ENCODE results near the gene AMIGO2.
"Not testable (repeated sequence)": the region's sequence is repeated elsewhere in the genome, so short reads cannot be mapped to it uniquely, and the experiment has no call there.

AMIGO2 gene

GRCh38 chr12:47079468-47079980 is at the start of gene AMIGO2, which contains the start of gene PCED1B:
Gene AMIGO2, minus strand, starts transcription at chr12:47079959. Its CDS starts 957 bp downstream, at chr12:47079002.
Gene PCED1B, plus strand, starts transcription at chr12:47079621. Its CDS starts 155,443 bp downstream, at chr12:47235064.
- DNase-seq = peak; percentile 80

- no peak for DNase-seq
Measured at GRCh38 chr12:47126246-47126645, 46.5 kb upstream of the AMIGO2 start.

DNA sequence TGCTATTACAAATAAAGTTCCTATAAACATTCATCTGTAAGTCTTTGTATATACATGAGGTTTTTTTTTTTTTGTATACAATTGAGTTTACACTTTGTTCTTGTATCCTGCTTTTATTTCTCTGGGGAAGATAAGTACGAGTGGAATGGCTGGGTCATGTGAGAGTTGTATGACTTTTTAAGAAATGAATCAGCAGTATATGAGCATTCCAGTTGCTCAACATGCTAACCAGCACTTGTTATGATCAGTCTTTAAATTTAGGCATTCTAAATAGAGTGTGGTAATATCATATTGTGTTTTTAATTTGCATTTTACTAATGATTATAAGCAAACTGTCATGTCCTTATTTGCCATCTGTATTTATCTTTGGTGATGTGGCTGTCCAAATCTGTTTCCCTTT is 44.7 kb upstream of the AMIGO2 start:
- DNase-seq = no peak

GRCh38 chr12:47123730-47124129 is 44.0 kb upstream of the AMIGO2 start:
- DNase-seq = no peak

GRCh38 chr12:47122602-47123001 is 42.8 kb upstream of the AMIGO2 start:
- DNase-seq = no peak

DNA sequence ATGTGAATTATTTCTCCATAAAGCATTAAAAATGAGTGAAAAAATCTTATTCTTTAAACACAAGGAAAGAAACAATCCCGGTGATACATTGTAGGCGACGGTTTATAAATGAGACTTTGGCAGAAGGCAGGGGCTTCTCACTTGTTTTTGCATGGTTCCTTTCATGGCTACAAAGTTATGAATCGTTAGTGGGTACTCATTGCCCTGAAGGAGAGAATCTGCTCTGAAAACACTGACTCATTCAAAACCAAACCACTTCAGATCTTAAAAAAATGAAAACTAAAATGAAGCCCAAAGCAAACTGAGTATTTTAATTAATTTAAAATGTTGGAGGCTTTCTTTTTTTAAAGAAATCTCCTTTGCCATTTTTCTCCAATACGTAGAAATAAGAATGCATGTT is 41.4 kb upstream of the AMIGO2 start:
- no peak for DNase-seq

- DNase-seq = no peak
Measured at GRCh38 chr12:47120736-47121135, 41.0 kb upstream of the AMIGO2 start.

DNA sequence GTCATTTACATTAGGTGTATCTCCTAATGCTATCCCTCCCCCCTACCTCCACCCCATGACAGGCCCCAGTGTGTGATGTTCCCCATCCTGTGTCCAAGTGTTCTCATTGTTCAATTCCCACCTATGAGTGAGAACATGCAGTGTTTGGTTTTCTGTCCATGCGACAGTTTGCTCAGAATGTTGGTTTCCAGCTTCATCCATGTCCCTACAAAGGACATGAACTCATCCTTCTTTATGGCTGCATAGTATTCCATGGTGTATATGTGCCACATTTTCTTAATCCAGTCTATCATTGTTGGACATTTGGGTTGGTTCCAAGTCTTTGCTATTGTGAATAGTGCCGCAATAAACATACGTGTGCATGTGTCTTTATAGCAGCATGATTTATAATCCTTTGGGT is 37.5 kb upstream of the AMIGO2 start:
- DNase-seq = not testable (repeated sequence)

DNA sequence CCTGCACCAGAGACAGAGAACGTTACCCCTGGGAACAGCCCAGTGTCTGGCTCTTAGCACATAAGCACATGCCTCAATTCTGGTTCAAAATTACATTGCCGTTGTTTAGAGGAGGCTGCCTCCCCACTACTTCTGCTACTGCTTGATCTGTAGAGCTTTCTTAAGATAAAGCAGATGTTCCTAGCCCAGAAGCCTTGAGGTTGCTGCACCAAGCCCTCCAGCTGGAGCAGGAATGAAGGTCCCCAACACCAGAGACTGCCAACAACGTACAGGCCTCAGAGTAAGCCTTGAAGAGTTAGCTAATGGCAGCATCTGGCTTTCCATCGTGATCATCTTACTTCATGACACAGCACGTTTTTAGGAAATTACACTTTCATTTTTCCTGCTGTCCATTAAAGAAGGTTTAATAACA is 34.7 kb upstream of the AMIGO2 start:
- DNase-seq = peak; percentile 14

DNA sequence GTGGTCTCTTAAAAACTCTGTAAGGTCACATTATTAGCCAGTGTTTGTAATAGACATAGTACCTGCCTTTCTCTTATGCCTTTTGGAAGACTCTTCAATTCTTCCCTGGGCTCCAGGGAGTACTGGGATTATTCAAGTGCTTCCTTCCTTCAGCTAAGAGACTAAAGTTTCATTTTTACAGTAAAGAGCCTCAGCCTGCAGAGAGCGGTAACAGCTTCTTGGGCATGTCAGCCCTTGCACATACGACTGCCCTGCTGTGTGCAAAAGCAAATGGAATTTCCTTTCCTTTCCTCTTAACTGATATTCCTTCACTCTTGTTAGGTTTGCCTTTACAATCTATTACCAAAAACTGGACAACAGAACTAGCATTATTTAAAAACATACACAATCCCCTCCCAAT is 32.9 kb upstream of the AMIGO2 start:
- no peak for DNase-seq

DNA sequence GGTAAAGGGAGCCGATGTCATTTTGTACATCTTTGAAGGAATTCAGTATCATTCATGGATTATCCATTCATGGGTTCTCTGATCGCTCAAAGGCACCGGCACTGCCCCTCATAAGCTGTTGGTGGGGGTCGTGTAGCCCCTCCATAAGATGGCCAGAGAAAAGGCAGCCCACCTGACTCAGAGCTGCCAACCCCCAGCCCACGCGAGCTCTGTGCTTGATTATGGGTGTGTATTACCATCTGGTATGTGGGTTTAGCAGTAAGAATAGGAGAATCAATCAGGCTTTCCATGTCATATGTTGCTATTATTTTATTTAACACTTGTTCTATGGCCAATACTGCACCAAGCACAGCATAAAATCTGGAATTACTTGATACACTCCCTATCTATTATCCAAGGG is 32.1 kb upstream of the AMIGO2 start:
- no peak for DNase-seq

GRCh38 chr12:47111392-47111778 is 31.6 kb upstream of the AMIGO2 start:
- no peak for DNase-seq

GRCh38 chr12:47110718-47111391 is 31.1 kb upstream of the AMIGO2 start:
- DNase-seq = no peak

DNA sequence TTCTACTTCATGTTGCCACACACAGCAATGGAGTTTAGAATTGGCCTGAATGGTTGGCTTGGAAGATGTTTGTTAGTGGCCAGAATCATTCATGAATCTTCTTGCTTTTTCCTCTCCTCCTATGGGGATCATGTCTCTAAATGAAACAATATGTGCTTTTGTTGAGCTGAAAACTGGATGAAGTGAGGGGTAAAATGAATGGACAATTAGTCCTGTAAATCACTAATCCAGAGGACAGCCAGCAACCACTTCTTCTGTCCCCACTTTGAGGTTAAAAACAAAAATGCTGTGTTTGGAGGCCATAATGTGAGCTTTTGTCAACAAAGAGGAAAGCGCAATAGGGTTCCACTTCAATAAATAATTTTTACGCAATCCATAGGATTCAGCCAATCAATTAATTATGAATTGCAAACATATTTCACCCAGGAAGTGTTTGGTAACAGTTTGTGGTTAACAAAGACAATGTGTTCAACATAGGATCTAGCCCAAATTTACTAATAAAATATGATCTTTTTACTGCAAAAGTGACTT is 30.3 kb upstream of the AMIGO2 start:
- no peak for DNase-seq

DNA sequence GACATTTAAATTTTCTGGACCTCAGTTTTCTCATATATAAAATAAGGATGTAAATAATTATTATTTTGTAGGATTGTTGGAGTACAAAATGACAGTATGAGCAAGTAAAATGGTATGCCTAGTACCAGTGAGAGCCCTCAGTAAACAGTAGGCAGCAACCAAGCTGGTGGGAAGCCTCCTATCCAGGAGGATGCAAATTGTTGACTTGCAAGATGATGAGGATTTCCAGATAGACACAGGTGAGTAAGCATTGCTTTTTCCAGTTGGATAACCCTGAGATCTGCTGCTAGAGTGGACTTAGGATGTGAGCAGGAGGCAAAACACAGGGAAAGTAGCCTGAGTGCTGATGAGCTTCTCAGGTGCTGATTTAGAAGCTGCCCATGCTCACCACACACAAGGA is 28.2 kb upstream of the AMIGO2 start:
- DNase-seq = peak; percentile 21

DNA sequence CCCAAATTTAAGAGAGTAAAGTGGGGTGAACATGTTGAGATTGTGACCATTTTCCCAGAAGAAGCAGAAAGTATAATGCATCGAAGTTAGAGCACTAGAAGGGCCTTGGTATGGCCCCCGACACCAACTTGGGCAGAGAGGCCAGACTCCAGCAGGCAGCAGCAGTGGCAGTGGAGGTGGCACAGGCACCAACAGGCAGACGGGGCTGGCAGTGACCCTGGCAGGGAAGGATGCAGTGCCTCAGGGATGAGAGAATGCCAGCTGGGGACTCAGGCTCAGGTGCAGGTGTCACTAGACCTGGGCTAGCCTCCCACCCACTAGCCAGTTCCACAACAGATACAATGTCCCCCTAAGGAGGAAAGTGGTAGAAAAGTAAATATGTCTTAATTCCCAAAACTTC is 27.7 kb upstream of the AMIGO2 start:
- peak; percentile 20 for DNase-seq

DNA sequence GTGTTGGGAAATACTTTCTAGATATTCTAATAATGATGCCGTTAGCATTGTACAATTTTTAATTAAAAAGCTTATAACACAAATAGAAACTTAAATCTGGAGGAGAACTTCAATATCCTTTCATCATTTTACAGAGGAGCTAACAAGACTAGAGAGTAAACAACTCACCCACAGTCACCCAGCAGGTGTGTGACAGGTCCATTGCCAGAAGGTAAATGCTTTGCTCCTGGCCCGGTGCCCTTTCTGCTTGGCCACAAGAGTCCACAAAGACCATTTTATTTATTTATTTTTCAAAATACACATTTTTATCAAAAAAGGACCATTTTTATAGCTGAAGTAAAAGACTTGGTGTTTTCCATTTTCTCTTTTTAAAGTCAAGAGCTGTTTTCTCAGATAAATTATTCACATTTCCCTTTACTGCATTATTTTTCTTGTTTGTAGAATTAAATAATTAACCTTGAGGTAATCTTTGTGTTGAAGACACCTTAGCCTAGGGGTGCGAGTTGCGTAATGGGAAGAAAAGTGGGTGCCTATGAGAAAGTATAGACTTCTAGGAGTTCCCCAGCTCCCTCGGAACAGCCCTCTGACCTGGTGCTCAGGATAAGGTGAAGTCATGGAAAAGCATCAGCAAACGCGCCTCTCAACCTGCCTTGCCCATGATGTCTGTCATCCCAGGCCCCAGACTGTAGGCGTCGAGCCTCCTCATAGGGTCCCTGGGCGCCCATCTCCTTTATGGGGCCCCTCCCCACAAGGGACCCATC is 26.3 kb upstream of the AMIGO2 start:
- DNase-seq = peak; percentile 86

DNA sequence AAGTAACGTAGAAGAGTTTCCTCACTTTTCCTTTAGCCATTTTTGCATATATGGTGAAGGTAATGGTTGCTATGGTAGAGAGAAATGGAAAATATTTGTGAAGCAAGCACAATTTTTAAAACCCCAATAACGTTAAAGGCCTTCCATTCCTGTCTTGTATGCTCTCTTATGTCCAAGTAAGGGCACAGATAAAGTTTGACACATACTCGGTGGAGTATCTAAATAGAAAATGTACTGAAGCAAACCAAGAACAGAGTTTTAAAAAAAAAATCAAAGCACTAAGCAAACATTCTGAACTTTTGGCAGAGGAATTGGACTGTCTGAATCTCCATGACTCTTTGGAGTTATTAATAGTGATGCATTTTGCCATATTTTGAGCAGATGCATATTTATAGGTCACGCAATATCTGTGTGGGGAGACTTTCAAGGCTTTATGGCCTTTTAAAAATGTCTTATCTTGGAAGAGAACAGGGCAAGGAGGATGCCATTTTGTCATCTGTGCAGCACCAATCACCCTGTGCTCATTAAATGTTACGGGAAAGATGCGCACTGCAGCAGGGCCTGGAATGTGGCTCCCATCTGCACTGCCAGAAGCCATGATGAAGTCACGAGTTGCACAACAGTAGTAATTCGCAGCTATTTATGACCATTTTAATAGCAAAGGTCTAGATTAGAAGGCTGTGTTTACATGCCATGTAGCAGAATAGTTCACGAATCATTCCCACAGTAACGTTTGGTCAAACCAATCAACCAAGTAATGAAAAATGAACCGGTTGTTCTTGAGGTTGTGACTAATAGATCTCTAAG is 23.3 kb upstream of the AMIGO2 start:
- no peak for DNase-seq

- DNase-seq = peak; percentile 16
Measured at GRCh38 chr12:47102406-47102805, 22.6 kb upstream of the AMIGO2 start.

GRCh38 chr12:47100160-47100559 is 20.4 kb upstream of the AMIGO2 start:
- no peak for DNase-seq

DNA sequence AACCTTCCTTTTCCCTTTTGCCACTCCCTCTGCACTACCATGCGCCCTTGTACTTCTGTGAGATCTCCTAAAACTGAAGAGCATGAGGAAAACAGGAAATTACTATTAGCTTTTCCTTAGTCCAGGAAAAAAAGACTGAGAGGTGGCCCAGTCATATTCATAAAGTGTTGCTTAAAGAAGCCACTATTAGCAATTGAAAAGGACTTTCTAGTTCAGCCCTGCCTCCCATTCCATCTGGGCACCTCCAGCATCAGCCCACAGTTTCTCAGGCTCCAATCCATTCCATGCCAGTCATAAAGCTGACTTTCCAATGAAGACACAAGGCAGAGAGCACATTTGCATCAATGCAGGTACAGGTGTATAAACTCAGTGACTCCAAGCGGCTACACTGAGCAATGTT is 19.9 kb upstream of the AMIGO2 start:
- DNase-seq = no peak

- no peak for DNase-seq
Measured at GRCh38 chr12:47098099-47098498, 18.3 kb upstream of the AMIGO2 start.

GRCh38 chr12:47097276-47097896 is 17.6 kb upstream of the AMIGO2 start:
- peak; percentile 72 for DNase-seq

Data from NCI-H69 (cell line).